ENCODE data around the gene BMPR1A.
A peak's percentile ranks its signal among the peaks of the same experiment; 100 is the strongest.

The BMPR1A gene

DNA sequence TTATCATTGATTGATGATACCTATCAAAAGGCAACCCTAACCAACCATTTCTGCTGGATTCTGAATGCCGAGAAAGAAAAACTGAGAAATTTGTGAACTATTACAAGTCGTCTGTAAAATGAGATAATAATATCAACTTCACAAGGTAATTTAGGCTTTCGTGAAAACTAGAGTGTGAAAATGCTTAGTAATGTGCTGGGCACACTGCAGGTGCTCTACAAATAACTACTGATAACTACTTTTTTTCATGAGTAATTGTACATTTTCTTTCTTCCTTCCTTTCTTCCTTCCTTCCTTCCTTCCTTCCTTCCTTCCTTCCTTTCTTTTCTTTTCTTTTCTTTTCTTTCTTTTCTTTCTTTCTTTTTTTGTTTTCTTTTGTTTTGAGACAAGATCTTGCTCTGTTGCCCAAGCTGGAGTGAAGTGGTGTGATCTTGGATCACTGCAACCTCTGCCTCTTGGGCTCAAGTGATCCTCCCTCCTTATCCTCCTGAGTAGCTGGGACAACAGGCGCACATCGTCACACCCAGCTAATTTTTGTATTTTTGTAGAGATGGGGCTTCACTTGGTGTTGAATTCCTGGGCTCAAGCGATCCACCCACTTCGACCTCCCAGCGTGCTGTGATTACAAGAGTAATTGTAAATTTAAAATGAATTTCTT is 42.9 kb downstream of the BMPR1A start:
- FAIRE-seq (no peak), DNase-seq (ENCODE audit: low spot score) (no peak)

DNA sequence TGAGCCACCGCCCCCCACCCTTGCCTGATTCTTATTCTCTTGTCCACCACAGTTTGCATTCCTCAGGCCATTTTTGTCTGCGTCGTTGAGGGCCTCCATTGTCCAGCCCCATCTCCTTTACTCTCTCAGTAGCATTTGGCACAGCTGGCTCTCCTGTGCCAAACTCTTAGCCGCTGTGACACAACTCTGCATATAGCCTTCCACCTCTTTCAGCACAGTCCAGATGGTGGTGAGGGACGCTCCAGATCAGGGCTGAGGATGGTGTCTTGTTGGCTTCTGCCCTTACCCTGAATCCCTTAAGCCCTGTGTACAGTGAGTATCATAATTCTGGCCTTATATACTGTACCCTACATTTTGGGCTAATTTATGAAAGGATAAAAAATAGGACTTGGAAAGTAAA is 45.6 kb downstream of the BMPR1A start:
- no peak for DNase-seq (ENCODE audit: low spot score)
- FAIRE-seq: no peak

DNA sequence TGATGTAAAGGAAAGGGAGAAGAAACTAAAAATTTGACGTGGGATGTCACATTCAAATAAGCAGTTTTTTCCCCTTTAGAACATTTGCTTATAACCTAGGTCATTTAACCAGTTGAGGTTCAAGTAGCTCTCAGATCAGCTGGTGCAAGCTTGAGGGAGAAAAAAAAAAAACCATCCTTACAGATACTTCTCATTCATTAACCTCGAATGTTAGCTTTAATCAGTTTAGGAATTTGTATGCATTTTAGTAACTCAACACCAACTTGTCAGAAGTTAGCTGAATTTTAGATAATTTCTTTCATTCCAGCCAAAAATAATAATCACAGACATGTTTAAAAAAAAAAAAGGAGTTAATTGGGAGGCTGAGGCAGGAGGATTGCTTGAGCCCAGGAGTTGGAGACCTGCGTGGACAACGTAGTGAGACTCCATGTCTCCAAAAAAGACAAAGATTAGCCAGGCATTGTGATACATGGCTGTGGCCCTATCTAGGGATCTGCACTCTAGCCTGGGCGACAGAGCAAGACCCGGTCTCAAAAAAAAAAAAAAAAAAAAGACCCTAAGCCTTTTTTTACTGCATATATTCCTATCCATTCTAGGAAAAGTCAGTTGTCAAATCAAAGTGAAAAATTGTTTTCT is 46.2 kb downstream of the BMPR1A start:
- FAIRE-seq (no peak), DNase-seq (ENCODE audit: low spot score) (no peak)

DNA sequence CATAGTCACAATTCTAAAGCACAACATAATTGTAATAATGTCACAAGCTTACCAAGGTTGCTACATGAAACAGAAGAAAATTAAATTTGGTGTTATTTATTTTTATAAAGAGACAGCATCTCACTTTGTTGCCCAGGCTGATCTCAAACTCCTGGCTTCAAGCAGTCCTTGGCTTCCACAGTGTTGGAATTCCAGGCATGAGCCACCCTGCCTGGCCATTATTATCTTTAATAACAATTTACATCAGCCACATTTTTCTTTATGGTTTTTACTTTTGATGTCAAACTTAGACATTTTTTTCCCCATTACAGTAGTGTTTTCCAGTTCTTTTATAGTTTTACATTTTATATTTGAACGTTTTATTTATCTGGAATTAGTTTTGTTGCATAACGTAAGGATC is 46.7 kb downstream of the BMPR1A start:
- DNase-seq (ENCODE audit: low spot score) (no peak), FAIRE-seq (no peak)

GRCh38 chr10:86804805-86805204 is 48.4 kb downstream of the BMPR1A start:
- DNase-seq (ENCODE audit: low spot score): no peak
- no peak for FAIRE-seq

GRCh38 chr10:86813101-86813500 is 56.7 kb downstream of the BMPR1A start:
- DNase-seq (ENCODE audit: low spot score): peak; percentile 6
- FAIRE-seq: no peak

GRCh38 chr10:86813982-86814381 is 57.6 kb downstream of the BMPR1A start:
- FAIRE-seq (no peak), DNase-seq (ENCODE audit: low spot score) (no peak)

- no peak for FAIRE-seq
- DNase-seq (ENCODE audit: low spot score): no peak
Measured at GRCh38 chr10:86815035-86815617, 58.7 kb downstream of the BMPR1A start.

- FAIRE-seq (no peak), DNase-seq (ENCODE audit: low spot score) (no peak)
Measured at GRCh38 chr10:86815640-86816039, 59.2 kb downstream of the BMPR1A start.

DNA sequence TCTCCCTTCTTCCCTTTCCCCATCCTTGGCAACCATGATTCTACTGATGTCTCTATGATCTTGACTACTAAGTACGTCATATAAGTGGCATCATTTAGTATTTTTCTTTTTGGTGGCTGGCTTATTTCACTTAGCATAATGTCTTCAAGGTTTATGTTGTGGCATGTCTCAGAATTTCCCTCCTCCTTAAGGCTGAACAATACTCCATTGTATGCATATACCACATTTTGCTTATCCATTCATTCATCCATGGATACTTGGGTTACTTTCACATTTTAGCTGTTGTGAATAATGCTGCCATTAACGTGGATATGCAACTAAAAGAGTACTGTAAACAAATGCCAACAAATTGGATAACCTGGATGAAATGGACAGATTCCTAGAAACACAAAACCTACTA is 60.8 kb downstream of the BMPR1A start:
- FAIRE-seq: no peak

DNA sequence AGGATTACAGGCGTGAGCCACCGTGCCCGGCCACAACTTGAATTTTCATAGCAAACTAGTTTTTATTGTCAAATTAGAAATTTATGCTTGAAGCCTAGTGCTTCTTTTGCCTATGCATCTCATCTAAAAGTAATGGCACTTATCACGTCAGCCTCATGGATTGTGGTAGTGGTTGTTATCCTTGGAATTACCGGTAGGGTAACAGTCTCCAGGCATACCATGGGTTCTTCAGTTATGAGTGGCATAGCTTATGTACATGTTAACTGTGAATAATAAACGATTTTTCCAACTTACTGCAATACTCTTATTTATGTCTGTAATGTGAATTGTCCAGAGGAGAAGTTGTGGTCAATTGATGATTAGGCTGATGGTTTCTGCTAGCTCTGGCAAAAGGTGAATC is 63.1 kb downstream of the BMPR1A start:
- DNase-seq (ENCODE audit: low spot score) (no peak), FAIRE-seq (no peak)

More for the DNA sequence above, 60.8 kb downstream of the BMPR1A start:
- no peak for DNase-seq (ENCODE audit: low spot score)

DNA sequence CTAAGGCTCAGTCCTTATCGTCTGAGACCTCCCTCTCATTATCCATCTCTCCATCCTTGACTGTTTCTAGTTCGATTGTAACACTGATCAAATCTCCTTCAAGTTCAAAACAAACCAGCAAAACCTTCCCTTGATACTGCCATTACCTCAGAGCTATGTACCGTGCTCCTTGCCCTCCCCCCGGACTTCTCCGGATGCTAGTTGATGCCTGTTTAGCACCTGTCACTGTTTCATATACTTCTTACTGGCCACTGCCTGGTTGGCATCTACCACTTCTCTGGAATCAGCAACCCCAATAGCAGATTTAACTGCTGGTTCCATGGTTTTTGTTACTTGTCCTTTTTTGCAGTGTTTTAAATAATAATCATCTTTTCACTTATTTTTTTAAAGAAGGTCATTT is 64.1 kb downstream of the BMPR1A start:
- DNase-seq (ENCODE audit: low spot score) (no peak), FAIRE-seq (no peak)

DNA sequence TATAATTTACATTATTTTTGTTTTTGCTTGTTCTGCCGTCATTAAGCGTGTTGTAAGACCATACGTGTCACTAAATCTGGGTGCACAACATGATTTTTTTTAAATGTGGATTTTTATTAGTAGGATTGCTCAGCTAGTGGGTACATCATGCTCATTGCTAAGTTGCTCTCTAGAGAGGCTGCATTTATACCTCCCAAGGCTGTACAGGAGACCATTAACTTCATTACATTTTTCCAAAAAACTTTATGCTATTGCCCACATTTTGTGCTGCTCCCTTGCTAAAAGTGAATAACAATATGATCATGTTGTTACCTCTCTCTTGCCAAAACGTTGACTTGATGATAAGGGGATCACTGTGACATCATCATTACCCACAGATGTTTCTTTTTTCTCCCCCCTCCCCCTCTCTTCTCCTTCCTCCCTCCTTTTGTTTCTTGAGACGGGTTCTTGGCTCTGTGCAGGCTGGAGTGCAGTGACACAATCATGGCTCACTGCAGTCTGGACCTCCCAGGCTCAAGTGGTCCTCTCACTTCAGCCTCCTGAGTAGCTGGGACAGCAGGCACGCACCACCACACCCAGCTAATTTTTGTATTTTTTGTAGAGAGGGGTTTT is 65.1 kb downstream of the BMPR1A start:
- FAIRE-seq (no peak), DNase-seq (ENCODE audit: low spot score) (no peak)

GRCh38 chr10:86823565-86823964 is 67.1 kb downstream of the BMPR1A start:
- no peak for FAIRE-seq
- DNase-seq (ENCODE audit: low spot score): no peak

GRCh38 chr10:86824151-86824550 is 67.7 kb downstream of the BMPR1A start:
- no peak for FAIRE-seq
- DNase-seq (ENCODE audit: low spot score): no peak

GRCh38 chr10:86825366-86825765 is 68.9 kb downstream of the BMPR1A start:
- FAIRE-seq (no peak), DNase-seq (ENCODE audit: low spot score) (no peak)

DNA sequence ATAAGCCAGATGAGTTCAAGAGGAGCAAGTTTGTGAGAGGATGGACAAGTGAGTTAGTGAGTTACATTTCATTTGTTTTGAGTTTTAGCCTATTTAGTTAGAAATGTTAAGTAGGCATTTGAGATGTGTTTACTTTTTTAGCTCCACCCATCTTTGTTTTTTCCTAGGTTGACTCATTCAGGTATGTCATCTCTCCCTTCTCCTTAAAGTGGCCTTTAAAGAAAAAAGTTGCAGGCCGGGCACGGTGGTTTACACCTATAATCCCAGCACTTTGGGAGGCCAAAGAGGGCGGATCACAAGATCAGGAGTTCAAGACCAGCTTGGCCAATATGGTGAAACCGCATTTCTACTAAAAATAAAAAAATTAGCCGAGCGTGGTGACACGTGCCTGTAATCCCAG is 71.2 kb downstream of the BMPR1A start:
- FAIRE-seq: no peak
- no peak for DNase-seq (ENCODE audit: low spot score)

DNA sequence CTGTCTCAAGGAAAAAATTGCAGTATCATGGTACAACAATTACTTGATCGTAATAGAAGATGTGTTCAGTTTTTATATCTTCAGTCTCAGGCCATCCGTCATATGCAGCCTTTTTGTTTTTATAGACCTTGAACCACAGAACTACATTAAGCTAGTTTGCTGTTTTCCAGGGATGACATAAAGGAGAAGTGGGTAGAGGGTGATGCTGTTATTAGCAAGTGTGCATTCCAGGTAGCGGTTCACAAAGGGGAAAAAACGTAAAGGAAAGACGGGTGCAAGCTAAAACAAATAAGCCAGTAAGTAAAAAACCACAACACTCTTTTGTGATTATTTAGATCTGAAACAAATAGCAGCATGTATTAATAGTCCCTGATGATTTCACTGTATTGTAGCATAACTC is 71.7 kb downstream of the BMPR1A start:
- DNase-seq (ENCODE audit: low spot score): no peak
- FAIRE-seq: no peak

DNA sequence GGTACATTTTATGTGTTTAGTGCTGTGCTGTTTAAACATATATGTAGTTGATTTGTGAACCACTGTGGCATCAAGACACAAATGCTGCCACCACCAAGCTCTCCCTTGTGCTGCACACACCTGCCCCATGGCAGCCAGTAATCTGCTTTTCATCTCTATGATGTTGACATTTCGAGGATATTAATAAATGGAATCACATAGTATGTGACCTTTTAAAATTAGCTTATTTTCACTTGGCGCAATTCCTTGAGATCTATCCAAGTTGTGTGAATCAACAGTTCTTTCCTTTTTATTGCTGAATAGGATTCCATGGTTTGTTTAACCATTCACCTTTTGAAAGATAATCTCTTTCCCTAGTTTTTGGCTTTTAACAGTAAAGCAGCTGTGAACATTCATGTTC is 73.1 kb downstream of the BMPR1A start:
- FAIRE-seq: peak; percentile 20

GRCh38 chr10:86830043-86830591 is 73.7 kb downstream of the BMPR1A start:
- no peak for FAIRE-seq
- DNase-seq (ENCODE audit: low spot score): no peak

More for the DNA sequence above, 73.1 kb downstream of the BMPR1A start:
- no peak for DNase-seq (ENCODE audit: low spot score)

DNA sequence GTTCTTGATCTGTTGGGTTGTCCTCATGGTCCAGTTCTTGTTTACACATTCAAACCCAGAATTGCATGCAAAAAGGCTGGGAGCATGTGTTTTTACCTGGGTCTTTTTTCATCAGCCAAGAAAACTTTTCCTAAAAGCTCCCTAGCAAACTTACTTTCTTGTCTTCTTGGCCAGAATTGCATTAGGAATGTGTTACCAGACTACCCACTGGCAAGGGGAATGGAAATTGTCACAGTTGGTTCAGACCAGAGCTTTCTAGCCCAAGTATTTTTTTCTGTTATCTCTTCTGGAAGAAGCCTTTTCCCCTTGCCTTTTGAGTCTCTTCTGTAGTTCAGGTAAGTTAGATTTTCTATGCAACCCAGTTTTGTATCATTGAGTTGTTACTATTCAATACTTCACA is 77.5 kb downstream of the BMPR1A start:
- FAIRE-seq (no peak), DNase-seq (ENCODE audit: low spot score) (no peak)

DNA sequence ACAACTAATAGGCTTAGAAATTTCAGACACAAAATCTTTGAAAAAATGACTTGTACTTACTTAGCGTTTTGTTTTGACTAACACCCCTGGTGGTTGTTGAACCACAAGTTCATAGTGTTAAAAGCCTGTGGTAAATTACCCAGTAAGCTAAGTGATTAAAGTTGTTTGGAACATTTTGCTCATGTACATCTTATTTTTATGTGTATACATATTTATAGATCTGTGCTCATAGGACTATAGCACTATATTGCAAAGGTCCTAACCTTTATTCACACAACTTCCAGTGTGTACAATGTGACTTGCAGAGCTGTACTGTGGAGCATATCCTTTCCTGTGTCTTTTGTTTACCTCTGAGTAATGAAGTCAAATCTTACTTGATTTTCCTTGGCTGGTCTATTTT is 79.6 kb downstream of the BMPR1A start:
- DNase-seq (ENCODE audit: low spot score) (no peak), FAIRE-seq (no peak)
